NCI-H187 (cell line): ENCODE data around the gene IL31RA.

Source experiments
- DNase-seq, 2 experiments: peaks; one replicate each; lab custom pipeline; 2025; lab: John Stamatoyannopoulos, UW

The IL31RA gene

DNA sequence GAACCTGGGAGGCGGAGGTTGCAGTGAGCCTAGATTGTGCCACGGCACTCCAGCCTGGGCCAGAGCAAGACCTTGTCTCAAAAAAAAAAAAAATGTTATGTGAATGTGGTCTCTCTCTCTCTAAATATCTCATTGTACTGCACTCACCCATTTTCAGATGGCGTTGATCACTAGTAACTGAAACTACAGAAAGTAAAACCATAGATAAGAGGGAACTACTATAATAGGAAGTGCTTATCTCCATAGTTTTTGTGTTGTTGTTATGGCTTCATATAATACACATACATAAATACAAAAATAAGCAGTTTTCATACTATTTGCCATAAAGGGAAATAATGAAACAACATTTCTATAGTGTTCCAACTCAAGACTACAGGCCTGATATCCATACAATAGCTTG, 9.1 kb downstream of the IL31RA start:
- DNase-seq: no peak

DNA sequence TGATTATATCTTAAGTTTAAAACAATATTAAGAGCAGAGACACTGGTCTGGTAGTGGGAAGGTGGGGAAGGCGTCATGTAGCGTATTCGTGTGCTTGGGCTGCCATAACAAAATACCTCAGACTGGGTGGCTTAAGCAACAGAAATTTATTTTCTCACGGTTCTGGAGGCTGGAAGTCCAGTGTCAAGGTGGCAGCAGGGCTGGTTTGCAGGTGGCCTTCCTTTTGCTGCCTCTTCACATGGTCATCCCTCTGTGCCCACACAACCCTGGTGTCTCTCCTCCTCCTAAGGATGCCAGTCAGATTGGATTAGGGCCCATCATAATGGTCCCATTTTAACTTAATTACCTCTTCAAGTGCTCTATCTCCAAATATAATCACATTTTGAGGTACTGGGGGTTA, 9.6 kb downstream of the IL31RA start:
- DNase-seq: no peak

DNA sequence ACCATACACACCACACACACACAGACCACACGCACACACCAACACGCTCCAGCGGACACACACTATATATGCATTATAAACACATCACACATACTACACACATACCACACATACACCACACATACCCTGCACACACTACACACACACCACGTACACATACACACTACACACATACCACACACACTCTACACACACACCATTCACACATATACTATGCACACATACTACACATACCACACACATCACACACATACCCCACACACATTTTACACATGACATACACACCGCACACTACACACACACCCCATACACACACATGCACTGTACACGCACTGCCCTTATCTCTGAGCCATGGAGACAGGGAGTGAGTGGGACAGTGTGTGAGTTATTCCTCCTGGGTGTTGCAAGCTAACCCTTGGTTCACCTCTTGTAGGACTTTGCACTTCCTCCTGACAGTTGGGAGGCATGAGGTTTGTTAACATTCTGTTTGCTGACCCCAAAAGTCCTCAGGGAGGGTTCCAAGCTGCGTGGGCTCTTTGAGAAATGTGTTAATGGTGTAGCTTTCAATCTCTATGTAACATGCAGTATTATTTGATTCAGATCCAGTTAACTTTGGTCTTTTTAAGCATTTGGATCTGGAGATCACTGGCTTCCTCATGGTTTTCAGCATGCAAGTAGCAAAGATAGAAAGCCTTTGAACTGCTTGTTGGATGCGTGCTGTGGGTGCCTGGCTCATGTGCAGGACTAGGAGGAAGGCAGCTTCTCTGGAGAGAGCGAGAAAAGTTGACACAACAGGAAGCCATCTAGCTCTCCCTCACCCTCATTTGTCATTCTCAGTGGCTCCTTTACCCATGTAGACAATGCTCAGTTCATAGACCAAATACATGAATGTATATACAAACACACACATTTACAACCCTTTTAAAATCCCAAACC, 13.7 kb downstream of the IL31RA start:
- DNase-seq: no peak

DNA sequence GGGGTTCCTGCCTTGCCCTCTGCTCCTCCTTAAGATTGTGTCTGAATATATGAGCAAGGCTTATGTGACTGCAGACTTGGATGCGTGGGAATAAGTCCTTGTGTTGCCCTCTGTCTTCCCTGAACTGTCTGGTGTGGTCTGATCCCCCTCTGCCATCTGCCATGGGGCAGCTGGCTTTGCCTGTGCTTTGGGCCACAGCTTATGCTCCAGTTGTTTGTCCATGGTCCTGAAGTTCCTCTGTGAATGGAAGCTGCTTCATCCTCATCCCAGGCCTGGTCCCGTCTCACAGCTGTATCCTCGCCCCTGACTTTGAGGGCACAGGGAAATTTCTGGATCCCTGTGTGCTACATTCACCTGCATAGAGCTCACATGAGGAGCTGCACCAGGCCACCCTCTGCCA, 14.7 kb downstream of the IL31RA start:
- DNase-seq: no peak

DNA sequence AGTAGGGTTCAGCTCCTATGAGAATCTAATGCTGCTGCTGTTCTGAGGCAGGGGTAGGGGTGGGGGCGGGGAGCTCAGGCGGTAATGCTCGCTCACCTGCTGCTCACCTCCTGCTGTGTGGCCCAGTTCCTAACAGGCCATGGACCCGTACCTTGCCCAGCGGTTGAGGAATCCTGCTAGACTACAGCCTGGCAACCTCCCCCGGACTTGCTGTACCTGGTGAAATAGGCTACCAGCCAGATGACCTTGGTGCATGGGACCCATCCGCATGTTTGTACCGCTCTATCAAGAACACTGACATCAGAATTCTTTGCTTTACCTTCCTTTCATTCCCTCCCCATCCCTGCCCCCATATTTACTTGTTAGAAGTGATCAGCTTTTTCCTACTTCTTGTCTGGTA, 15.3 kb downstream of the IL31RA start:
- no peak for DNase-seq

DNA sequence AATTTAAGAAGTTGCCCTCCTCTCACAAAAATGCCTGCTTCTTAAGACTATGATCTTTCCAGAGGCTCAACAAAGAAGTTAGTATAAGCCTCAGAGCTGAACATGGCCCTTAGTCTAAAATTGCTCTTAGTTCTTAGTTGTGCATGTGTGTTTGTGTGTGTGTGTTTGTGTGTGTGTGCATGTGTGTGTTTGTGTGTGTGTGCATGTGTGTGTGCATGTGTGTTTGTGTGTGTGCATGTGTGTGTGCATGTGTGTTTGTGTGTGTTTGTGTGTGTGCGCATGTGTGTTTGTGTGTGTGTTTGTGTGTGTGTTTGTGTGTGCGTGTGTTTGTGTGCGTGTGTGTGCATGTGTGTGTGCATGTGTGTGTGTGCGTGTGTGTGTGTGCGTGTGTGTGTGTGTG, 15.8 kb downstream of the IL31RA start:
- DNase-seq: no peak

DNA sequence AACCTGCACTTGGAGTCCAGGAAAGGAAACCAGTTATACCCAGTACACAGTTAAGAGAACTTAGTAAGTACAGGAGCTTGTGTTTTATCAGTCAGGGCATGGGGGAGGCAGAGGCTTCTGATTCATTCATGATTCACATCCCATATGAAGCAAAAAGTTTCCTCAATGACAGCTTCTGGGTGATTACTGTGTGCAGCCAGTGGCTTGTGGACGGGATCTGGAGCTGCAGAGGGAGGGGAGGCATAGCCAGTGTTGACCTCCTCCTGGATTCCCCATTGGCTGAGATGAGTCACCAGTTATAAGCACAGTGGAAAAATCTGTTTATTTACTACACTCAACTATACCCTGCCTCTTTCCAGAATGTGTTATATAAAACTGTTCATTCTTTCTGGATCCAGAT, 17.7 kb downstream of the IL31RA start:
- DNase-seq: no peak

DNA sequence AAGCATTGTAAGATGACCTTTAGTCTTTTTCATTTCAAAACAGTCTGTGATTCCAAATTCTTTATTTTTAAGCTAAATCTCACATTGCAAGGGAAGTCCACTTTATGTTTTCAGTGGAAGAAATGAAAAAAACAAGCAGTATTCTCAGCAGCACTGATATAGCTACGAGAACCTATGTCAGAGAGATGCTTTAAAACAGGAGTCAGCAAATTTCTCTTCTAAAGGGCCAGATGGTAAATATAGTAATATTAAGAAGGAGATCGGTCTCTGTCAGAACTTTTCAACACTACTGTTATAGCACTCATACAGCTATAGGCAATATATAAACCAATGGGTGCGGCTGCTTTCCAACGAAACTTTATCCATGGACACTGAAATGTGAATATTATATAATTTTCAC, 18.7 kb downstream of the IL31RA start:
- DNase-seq: no peak

DNA sequence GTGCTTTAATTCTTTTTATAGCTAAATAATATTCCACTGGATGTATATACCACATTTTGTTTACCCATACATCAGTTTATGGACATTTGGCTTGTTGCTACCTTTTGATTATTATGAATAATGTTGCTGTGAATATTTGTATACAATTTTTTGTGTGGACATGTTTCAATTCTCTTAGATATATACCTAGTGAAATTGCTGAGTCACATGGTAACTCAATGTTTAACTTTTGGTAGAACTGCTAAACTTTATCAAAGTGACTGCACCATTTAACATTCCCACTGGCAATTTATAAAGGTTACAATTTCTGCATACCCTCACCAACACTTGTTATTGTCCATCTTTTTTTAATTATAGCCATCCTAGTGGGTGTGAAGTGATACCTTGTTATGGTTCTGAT, 22.1 kb downstream of the IL31RA start:
- DNase-seq: no peak

DNA sequence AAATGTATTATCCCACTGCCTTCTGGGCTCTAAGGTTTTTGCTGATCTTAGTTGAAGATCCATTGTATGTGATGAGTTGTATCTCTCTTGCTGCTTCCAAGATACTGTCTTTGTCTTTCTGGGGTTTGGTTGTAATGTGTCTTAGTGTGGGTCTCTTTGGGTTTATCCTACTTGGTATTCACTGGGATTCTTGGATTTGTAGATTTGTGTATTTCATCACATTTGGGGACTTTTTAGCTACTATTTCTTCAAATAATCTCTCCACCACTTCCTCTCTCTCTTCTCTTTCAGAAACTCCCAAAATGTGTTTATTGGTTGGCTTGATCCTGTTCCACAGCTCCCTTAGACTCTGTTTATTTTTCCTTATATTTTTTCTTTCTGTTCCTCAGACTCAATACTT, 26.5 kb downstream of the IL31RA start:
- no peak for DNase-seq

DNA sequence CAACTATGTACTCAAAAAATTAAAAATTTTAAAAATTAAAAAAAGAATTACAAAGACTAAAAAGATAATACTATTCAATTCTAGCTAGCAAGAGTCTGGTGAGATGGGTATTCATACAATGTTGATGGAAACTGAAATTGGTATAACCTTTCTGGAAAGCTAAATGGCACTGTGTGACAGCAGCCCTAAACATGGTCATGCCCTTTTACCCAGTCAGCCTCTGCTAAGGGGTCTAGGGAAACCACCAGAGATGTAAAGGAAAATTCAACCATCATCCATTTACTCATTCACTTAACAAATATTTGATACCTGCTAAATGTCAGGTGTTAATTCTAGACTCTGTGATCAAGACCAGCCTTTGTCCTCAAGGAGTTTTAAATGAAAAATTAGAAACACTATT, 29.3 kb downstream of the IL31RA start:
- no peak for DNase-seq

DNA sequence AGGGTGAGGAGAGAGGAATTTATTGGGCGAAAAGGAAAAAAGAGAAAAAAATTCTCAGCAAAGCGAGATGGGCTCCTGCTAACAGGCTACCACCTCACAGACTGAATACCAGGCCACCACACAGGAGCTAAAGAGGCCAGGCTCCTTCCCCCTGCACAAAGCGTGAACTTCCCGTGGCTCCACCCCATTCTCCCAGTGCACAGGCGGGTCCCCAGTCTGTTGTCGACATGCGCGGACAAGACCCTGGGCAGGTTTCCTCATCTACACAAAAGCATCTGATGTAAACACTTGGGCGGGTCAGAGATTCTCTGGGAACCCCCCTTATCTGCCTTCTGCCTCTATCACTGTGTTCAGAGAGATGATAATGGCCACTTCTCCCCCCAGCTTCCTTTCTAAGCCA, 34.2 kb downstream of the IL31RA start:
- no peak for DNase-seq

DNA sequence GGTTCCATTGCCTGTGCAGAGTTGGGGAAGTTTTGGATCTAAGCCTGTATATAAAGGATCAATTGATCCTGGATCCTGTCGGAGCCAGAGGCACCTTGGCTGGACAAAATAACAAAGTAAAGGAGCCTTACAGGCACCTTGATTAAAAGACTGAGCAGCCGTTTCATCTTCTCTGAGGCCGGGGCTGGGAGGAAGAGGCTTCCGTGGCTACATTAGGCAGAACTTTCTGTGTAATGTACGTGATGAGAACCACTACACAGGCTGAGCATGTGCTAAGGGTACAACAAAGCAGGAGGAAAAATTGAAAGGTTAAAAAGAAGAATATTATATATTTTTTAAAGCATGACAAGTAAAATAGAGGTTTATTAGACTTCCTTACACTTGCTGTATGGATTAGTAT, 37.0 kb downstream of the IL31RA start:
- no peak for DNase-seq

DNA sequence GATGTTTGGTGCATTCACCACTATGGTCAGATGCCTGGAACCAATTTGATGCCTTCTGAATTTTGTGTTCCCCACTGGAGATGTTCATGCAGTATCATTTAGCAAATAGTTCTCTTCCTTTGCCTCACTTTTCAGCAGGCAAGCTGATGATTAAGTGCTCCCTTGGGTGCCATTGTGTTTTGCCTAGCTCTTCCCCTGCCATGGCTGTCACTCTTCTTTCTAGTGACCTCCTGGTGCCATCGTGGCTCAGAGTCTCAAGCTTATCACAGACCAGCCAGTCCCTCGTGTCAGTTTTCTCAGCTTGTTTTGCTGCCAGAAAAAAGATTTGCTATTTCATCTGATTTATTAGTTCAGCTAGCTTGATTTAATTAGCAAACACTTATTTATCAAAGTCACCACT, 41.3 kb downstream of the IL31RA start:
- DNase-seq: no peak

DNA sequence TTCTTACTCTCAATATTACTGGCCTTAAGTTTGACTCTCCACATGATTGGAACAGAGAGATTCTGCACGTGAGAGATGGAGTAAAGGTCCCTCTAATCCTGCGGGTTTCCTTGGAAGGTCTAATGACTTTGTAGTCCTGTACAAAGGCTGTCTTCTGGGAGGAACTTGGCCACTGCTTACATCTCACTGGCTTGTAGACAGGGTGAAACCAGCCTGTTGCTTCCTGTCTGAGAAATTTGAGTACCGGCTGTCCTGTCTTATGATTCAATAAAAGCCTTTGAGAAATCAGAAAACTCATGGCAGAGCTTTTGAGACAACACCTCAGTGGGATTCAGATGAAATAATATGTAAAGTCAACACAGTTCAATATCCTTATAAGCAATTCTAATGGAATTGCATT, 43.0 kb downstream of the IL31RA start:
- no peak for DNase-seq

DNA sequence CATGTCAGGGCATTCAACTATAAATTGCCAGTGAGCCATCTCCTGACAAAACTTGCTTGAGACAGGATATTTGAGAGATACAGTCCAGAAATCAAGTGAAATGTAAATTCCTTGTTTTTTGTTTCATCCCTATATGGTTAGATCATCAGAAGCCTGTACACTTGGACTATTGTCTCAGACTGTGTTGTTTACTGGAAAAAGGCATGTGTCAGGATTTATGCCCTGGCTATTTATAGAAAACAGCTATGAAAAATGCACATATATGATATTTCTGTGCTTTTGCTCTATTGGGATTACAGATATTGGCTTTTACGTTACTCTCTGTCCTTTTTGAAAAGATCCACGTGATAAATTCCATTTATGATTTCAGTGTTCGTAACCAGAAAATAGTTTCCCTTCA, 44.2 kb downstream of the IL31RA start:
- no peak for DNase-seq

DNA sequence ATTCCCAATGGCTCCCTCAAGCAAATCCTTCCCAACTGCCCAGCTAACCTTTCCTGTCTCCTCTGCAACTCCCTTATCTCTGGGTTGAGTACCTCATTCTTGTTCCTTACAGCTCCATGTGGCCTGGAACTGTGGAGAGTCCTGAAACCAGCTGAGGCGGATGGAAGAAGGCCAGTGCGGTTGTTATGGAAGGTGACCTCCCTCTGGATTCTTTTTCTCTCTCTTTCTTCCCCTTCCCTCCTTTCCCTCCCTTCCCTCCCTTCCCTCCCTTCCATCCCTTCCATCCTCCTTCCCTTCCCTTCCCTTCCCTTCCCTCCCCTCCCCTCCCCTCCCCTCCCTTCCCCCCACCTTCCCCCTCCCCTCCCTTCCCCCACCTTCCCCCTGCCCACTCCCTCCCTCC, 45.1 kb downstream of the IL31RA start:
- DNase-seq: no peak

DNA sequence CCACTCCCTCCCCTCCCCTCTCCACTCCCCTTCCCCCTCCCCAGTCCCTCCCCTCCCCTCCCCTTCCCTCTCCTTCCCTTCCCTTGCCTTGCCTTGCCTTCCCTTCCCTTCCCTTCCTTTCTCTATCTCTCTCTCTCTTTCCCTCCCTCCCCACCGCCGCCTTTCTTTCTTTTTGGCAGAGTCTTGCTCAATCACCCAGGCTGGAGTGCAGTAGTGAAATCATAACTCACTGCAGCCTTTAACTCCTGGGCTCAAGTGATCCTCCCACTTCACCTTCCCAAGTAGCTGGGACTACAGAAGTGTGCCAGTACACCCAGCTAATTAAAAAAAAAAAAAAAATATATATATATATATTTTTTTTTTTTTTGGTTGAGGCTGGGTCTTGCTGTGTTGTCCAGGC, 45.5 kb downstream of the IL31RA start:
- DNase-seq: no peak

DNA sequence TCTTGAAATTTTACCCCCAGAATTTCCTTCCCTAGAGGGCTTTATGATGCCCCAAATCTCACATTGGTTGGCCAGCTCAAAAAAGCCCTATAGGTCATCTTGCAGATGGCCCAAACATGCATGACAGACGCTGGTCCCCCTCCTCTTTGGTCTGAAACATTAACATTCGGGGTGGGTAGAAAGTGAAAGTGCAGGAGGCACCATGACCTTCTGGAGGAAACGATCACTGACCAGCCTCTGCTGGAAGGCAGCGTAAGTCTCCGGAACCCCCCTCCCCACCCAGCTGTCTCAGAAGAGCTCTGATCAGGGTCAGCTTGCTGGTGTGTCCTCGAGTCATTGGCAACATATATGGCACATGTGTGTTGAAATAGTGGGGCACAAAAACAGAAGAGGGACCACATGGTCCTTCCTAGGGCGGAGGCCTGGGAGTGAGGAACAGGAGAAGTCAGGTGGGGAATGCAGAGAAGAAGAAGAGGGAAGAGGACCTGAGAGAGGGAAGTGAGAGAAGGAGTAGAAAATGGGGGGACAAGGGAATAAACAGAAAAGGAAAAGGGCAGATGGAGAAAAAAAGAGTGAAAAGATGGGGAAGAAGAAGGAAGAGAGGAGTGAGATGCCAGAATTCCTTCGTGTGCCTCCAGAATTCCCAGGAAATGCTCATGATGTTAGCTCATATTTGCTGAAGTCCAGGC, 46.2 kb downstream of the IL31RA start:
- no peak for DNase-seq

DNA sequence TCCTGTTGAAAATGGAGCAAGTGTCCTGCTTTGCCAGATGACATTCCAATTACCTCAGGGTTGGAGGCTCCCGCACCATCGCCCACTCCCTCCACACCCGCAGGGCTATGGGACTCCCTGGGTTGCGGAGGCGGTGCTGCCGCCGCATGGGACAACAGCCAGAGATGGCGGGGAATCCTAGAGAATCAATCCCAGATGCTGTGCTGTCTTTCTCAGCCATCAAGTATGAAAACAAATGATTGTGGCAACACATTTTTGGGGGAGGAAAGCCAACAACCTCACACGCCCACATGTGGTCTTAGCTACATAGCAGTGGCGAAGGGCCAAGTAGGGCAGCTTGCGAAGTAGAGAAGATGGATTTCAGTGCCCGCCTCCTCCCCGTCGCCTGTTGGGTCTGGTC, 46.7 kb downstream of the IL31RA start:
- DNase-seq: no peak

DNA sequence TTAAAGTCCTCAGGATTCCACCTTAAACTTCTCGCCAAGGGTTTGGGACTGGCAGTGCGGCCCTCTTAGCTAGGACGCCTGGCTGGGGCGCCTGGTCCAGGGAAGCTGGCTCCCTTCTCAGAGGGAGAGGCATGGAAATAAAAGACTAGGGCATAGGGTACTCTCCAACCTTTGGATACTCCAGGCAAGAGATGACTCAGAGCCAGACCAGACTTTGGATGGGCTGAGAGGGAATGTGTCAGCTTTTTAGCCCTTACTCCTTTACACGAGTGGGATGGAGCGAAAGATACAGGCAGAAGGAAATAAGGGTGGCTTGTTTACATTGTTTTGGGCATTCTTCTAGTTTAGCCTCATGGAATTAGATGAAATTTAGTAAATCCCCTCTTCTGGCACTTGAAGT, 48.2 kb downstream of the IL31RA start:
- DNase-seq: no peak

DNA sequence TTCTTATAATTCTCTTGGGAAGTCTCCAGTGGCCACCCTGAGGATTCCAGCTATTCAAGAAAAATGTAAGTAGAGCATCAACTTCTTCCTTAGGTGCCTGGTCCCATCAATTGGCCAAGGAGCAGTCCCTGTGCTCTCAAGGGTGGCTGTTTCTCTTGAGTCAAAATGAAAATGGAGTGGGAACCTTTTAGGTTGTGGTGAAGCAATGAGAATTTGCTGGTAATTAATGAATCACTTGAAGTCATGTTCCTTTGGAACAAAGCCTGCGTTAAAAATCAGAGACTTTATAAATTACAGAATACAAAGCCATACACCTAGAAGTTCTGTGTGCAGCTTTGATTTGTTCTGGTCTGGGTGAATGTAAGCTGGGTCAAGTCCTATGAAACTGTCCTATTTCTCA, 48.9 kb downstream of the IL31RA start:
- DNase-seq: no peak

DNA sequence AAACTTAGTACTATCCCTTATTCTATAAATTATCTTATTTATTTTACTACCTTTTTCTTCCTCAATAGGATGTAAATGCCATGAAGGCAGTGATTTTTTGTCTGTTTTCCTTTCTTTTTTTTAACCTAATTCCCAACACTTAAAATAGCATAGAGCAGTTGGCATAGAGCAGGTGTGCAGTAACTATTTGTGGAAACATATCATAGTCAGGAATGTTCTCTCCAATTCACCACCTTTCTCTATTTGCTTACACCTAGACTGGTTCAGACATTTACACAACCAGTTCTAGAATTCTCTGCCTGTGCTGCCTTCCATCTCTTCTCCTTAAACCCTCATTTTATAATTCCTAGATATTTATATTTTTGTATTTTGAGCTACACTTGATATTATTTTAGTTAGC, 49.6 kb downstream of the IL31RA start:
- DNase-seq: no peak

DNA sequence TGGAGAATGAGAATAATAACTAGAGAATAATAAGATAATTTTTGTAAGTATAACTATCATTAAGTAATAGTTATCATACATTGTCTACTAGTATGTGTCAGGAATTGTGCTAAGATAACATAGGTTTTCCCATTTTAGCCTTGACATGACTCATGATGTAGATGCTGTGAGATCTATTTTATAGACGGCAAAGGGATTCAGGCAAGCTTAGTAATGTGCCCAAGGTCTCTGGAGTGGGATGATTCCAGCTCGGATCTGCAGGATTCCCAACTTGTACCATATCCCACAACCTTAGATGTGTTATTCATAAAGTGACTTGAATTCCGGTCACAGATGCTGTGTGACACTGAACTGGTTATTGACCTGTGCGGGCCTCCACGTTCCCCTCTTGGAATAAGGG, 51.5 kb downstream of the IL31RA start:
- DNase-seq: no peak
